ENCODE results near the gene SDCBP2.

DNA sequence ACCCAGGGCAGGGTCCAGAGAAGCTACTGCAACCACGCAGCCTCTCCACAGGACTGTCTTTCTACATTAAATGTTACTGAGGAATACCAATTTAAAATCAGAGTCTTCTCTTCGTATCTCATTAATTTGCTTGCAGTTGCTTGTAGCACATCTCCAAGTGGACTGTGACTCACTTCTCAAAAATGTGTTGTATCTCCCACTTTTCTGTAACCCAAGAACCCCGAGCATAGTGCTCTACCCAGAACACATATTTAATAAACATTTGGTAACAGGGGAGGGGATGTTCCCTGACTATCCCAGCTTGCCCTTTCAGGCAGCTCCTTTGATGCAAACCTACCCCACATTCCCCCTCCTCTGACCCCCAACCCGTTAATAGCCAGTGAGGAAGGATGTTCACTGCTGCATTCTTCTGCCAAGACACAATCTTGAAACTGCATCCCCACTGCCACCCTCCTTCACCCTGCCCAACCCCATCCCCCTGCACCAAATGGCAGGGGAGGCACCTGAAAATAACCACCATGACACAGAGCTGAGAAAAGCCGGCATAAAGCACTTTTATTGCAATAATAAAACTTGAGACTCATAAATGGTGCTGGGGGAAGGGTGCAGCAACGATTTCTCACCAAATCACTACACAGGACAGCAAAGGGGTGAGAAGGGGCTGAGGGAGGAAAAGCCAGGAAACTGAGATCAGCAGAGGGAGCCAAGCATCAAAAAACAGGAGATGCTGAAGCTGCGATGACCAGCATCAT is 39.7 kb upstream of the SDCBP2 start:
- TF ChIP-seq, protein P1, sequence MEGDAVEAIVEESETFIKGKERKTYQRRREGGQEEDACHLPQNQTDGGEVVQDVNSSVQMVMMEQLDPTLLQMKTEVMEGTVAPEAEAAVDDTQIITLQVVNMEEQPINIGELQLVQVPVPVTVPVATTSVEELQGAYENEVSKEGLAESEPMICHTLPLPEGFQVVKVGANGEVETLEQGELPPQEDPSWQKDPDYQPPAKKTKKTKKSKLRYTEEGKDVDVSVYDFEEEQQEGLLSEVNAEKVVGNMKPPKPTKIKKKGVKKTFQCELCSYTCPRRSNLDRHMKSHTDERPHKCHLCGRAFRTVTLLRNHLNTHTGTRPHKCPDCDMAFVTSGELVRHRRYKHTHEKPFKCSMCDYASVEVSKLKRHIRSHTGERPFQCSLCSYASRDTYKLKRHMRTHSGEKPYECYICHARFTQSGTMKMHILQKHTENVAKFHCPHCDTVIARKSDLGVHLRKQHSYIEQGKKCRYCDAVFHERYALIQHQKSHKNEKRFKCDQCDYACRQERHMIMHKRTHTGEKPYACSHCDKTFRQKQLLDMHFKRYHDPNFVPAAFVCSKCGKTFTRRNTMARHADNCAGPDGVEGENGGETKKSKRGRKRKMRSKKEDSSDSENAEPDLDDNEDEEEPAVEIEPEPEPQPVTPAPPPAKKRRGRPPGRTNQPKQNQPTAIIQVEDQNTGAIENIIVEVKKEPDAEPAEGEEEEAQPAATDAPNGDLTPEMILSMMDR (conservative IDR thresholded peaks at IDR 0.05; ENCODE audit: low read depth, low read length): no peak
- TF ChIP-seq FOS (IDR thresholded peaks at IDR 0.05; ENCODE audit: low read depth, low read length): no peak
- TF ChIP-seq POLR2A (IDR thresholded peaks at IDR 0.05; ENCODE audit: low read depth, low read length): no peak
- no peak for TF ChIP-seq RCOR1 (IDR thresholded peaks at IDR 0.05; ENCODE audit: insufficient replicate concordance, low read length)
- no peak for TF ChIP-seq RAD21 (IDR thresholded peaks at IDR 0.05; ENCODE audit: low read length)
- no peak for TF ChIP-seq MAFK (IDR thresholded peaks at IDR 0.05; ENCODE audit: low read depth, low read length)
- no peak for TF ChIP-seq BHLHE40 (IDR thresholded peaks at IDR 0.05; ENCODE audit: low read depth, low read length)
- no peak for TF ChIP-seq NFE2L2 (IDR thresholded peaks at IDR 0.05; ENCODE audit: low read depth, low read length)
- TF ChIP-seq SMC3 (IDR thresholded peaks at IDR 0.05; ENCODE audit: low read depth, low read length): no peak
- TF ChIP-seq, protein P2, sequence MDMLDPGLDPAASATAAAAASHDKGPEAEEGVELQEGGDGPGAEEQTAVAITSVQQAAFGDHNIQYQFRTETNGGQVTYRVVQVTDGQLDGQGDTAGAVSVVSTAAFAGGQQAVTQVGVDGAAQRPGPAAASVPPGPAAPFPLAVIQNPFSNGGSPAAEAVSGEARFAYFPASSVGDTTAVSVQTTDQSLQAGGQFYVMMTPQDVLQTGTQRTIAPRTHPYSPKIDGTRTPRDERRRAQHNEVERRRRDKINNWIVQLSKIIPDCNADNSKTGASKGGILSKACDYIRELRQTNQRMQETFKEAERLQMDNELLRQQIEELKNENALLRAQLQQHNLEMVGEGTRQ (IDR thresholded peaks at IDR 0.05; ENCODE audit: low read depth, low read length): no peak
- TF ChIP-seq MXI1 (IDR thresholded peaks at IDR 0.05; ENCODE audit: borderline replicate concordance, low read depth, low read length): no peak
- no peak for TF ChIP-seq MAZ (IDR thresholded peaks at IDR 0.05; ENCODE audit: borderline replicate concordance, low read depth, low read length)
- TF ChIP-seq CHD1 (IDR thresholded peaks at IDR 0.05; ENCODE audit: low read depth, low read length): no peak

Measured in IMR-90 (cell line).